GM18861 (cell line): ENCODE results near the gene CDKN2AIPNL.

Experiments
- ATAC-seq: cut with Tn5 transposase; IDR thresholded peaks from one replicate; pipeline ENCODE4 v1.9.1; 2021; ENCODE audit not compliant: unreplicated experiment

Gene CDKN2AIPNL, protein sequence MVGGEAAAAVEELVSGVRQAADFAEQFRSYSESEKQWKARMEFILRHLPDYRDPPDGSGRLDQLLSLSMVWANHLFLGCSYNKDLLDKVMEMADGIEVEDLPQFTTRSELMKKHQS

DNA sequence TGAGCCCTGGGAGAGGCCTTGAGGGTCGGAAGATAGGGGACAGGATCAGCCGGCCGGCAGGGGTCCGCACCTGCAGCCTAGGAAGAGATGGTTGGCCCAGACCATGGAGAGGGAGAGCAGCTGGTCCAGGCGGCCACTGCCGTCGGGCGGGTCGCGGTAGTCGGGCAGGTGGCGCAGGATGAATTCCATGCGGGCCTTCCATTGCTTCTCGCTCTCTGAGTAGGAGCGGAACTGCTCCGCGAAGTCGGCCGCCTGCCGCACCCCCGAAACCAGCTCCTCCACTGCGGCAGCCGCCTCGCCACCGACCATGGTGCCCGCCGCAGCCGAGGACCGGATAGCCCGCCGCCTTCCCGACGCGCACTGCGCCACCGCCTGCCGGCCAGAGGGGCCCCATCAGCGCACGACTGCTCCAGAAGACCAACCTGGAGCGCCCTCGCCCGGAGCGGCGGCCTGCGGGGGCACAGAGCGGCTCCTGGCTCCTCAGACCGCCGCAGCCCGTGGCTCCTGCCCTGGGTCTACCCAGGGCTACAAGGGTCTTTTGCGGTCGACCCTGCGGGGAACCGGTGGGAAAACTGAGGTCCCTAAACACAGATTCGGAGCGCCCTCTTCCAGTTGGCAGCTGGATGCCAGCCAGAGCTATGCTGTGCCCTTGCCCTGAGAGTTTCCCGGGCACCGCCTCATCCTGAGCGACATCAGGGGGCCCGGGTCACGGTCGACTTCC, at the start of gene CDKN2AIPNL:
TSS of gene CDKN2AIPNL (minus strand) at position 336 of the 721 bp plus-strand sequence. CDS start at position 309, 27 bp downstream.
- peak; percentile 89 for ATAC-seq

- no peak for ATAC-seq
These were observed 48.9 kb upstream of the CDKN2AIPNL start for GRCh38 chr5:134460551-134460950.

DNA sequence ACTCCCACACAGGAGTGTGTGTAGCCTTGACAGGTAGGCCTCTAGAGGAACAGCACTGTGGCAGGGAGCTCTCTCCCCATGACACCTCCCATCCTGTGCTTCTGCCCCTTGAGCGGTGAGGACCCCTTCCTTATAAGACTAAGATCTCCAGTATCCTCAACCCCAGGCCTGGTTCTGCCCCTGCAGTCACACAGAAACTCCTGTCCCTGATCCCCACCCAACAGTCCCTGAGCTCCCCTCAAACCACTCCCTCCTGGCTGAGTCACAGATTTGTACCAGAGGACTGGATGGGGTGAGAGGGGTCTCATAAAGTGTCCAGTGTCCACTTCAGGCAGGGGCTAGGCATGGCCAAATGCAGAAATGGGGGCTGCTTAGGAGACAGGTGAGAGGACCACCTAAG, 47.8 kb upstream of the CDKN2AIPNL start:
- no peak for ATAC-seq

GRCh38 chr5:134459010-134459403, 47.3 kb upstream of the CDKN2AIPNL start:
- ATAC-seq = no peak

GRCh38 chr5:134458234-134459009, 46.7 kb upstream of the CDKN2AIPNL start:
- ATAC-seq = no peak

- no peak for ATAC-seq
These were observed 46.1 kb upstream of the CDKN2AIPNL start for GRCh38 chr5:134457801-134458200.

DNA sequence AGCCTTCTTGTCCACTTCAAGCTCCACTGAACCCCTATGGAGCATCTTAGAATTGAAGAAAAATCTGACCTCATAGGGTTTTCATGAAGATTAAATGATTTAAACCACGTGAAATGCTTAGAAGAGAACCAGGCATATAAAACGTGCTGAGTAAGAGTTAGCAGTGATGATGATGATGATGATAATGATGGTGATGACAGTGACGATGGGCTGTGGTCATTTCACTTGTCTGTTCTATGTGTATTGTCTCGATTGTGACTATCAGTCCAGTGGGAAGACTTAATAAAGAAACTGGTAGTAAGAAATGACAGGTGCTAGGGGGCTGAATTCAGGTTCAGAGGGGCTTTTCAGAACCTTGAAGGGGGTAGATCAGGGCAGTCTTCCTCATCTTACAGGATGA, 45.1 kb upstream of the CDKN2AIPNL start:
- no peak for ATAC-seq

GRCh38 chr5:134455466-134455865, 43.8 kb upstream of the CDKN2AIPNL start:
- no peak for ATAC-seq

GRCh38 chr5:134453016-134453415, 41.3 kb upstream of the CDKN2AIPNL start:
- ATAC-seq = no peak

DNA sequence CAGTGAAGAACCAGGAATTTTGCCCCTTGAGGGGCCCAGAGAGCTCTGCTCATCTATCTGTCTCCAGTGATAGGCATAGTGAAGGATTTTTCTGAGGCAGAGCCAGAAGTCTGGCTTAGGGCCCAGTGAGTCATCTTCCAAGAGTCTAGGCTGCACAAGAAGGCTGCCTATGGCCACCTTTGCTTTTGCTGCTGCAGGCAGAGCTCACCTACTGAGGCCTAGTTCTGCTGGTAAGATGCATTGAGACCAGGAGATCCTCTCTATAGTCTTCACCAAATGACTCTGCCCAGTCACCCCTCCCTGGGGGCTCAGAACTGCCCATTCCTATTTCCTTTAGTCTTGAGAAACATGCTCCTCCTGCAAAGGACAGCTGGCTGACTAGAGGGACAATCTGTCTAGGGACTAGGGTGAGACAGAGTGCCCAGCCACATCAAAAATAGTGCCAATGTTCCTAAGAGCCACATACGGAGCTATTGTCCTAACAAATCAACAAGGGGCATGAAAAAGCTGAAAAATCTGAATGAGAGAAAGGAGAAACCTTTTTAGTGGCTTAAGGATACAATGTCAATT, 40.3 kb upstream of the CDKN2AIPNL start:
- ATAC-seq = no peak

DNA sequence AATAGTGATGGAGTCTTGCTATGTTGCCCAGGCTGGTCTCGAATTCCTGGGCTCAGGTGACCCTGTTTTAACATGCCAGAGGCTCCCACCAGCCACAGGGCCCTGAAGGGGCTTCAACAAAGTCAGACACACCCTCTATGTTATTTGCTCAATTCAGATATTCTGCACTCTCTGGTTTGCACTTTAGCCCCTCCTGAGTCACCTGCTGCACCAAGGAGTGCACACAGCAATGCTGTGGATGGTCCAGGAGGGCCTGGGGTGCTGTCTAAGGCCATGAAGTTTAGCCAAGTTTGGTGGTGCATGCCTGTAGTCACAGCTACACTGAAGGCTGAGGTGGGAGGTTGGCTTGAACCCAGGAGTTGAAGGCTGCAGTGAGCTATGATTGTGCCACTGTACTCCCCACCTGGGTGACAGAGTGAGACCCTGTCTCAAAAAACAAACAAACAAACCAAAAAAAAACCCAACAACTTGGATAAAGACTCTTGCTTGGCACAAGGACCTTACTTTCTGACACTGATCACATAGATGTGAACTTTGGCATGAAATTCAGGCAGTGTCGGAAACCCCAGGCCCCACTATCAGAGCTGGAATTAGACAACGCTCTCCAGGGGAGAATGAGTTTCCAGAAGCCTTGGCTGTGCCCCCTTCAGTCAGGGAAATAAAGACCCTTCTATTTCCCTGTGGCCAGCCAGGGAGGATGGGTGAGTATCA, 39.7 kb upstream of the CDKN2AIPNL start:
- no peak for ATAC-seq

DNA sequence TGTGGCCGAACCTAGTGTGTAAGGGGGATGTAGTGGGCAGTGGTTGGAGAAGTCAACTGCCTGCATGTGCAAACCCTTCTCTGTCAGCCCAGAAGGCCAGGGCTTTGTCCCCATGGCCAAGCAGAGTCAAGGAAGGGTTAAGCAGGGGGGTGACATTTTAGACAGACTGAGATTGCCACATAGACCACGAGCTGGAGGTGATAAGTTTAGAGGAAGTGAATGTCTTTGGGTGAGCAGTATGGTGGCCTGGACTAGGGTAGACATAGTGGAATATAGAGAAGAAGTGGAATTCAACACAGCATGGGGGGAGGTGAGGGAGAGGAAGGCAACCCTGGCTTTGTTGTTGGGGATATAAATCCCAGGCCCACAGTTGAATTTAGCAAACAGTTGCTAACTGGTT, 38.7 kb upstream of the CDKN2AIPNL start:
- no peak for ATAC-seq

- no peak for ATAC-seq
These were observed 37.5 kb upstream of the CDKN2AIPNL start for GRCh38 chr5:134449167-134449566.

GRCh38 chr5:134447815-134448520, 36.3 kb upstream of the CDKN2AIPNL start:
- no peak for ATAC-seq

- ATAC-seq = peak; percentile 67
These were observed 35.3 kb upstream of the CDKN2AIPNL start for GRCh38 chr5:134446938-134447337.

- no peak for ATAC-seq
These were observed 34.5 kb upstream of the CDKN2AIPNL start for GRCh38 chr5:134445856-134446818.

DNA sequence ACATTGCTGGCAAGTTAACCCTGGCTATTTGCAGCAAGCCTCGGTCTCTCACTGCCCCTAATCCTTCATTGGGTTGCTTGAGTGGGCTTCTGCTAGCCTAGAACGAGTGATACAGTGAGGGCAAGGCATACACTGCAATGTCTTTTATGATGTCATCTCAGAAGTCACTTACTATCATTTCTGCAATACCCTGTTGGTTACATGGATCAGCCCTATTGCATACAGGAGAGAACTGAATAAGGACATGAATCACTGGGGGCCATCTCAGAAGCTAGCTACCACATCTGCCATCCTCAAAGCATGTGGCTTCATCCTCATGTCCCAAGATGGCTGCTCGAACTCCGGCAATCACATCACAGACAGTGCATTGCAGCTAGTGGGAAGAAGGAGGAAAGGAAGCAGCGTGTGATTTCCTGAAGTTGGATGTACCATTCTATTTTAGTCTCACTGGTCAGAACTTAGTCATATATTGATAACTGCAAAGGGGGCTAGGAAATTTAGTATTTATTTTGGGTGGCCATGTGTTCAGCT, 33.3 kb upstream of the CDKN2AIPNL start:
- ATAC-seq = no peak

- no peak for ATAC-seq
These were observed 28.6 kb upstream of the CDKN2AIPNL start for GRCh38 chr5:134440201-134440755.

GRCh38 chr5:134439210-134439654, 27.6 kb upstream of the CDKN2AIPNL start:
- no peak for ATAC-seq
